GM06990 (cell line): ENCODE measurements around the gene ABCC3.

Experiments used
- DNase-seq: peaks from one replicate; pipeline ENCODE4 v3.0.0-alpha.2; 2011; ENCODE audit not compliant: insufficient read length; ENCODE audit errors: extremely low read depth
- H3K27me3 ChIP-seq: replicated peaks from 2 replicates; pipeline ENCODE4 v1.6.0; 2011; ENCODE audit warnings: low read length; ENCODE audit not compliant: control insufficient read depth, insufficient read depth
- H3K36me3 ChIP-seq: 2 replicates; pipeline ENCODE4 v1.5.1; 2011; ENCODE audit warnings: low read length; ENCODE audit not compliant: control insufficient read depth, insufficient read depth
- H3K4me3 ChIP-seq: replicated peaks from 2 replicates; pipeline ENCODE4 v1.5.1; 2011; ENCODE audit warnings: low read depth, mild to moderate bottlenecking, control low read depth, low read length
- CTCF ChIP-seq: IDR thresholded peaks from 2 replicates; pipeline ENCODE4 v1.5.1; 2011; ENCODE audit warnings: low read length, control low read depth, mild to moderate bottlenecking, inconsistent platforms; ENCODE audit not compliant: insufficient read depth, poor library complexity, severe bottlenecking

The ABCC3 gene

GRCh38 chr17:50631908-50632571 lies 2.6 kb upstream of the ABCC3 start:
- no peak for TF ChIP-seq CTCF
- H3K27me3 ChIP-seq = no peaks in the 10 kb centered on the region
- H3K4me3 ChIP-seq = no peak overlapping the region
- H3K36me3 ChIP-seq = no peaks in the 10 kb centered on the region
- no peak for DNase-seq

- peak overlapping the region; percentile 60 for H3K4me3 ChIP-seq
- H3K36me3 ChIP-seq = no peaks in the 10 kb centered on the region
- no peak for TF ChIP-seq CTCF
- DNase-seq = no peak
- H3K27me3 ChIP-seq = no peaks in the 10 kb centered on the region
These were observed 2.0 kb upstream of the ABCC3 start for GRCh38 chr17:50632637-50633036.

- Histone ChIP-seq H3K4me3 (peak overlapping the region; percentile 60), H3K36me3 (no peaks in the 10 kb centered on the region), H3K27me3 (no peaks in the 10 kb centered on the region)
- no peak for DNase-seq
- TF ChIP-seq CTCF = no peak
These were observed 998 bp upstream of the ABCC3 start for GRCh38 chr17:50633683-50634082.

GRCh38 chr17:50634915-50635731 lies 442 bp downstream of the ABCC3 start:
- H3K4me3 ChIP-seq = peak overlapping the region; percentile 60
- DNase-seq = no peak
- no peaks in the 10 kb centered on the region for H3K36me3 ChIP-seq
- no peaks in the 10 kb centered on the region for H3K27me3 ChIP-seq
- no peak for TF ChIP-seq CTCF

GRCh38 chr17:50635732-50635981 lies 976 bp downstream of the ABCC3 start:
- Histone ChIP-seq H3K36me3 (no peaks in the 10 kb centered on the region), H3K4me3 (no peak overlapping the region), H3K27me3 (no peaks in the 10 kb centered on the region)
- no peak for TF ChIP-seq CTCF
- DNase-seq = no peak
